Suppressor macrophage treated with lipopolysaccharide for 4 hours (primary cell): ENCODE results near the gene NT5C3B.
"Not testable (repeated sequence)": the region's sequence is repeated elsewhere in the genome, so short reads cannot be mapped to it uniquely, and the experiment has no call there.

Experiments
- DNase-seq: peaks from one replicate; pipeline ENCODE4 v3.0.0-alpha.2; 2020

NT5C3B gene

DNA sequence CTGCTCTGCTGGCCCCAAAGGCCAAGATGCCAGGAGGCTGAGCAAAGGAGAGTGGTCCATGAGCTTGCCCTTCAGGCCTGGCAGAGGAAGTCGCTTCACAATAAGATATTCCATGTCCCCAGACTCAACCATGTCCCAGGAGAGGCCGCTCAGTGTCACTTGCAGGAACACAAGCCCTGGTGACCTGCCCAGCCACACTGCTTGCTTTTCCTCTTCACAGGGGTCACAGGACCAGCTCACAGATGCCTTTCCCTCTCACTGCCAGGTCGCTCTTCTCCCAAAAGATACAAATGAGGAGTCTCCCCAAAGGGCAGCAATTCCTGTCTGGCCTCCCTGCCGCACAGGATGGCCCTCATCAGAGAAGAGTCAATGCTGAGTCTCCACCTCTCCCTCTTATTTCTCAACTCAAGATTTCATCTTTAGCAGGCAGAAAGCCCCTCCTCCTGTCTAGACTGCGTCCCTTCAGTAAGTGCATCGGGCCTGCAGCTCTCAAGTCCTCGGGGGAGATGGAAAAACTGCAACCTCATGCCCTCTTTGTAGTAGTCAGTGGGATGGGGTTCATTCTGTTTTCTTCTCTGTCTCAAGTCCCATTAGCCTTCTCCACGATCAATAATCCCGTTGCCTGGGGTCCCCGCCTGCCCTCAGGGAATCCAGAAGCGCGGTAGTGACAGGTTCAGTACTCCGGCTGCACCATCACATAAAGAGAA, 54.5 kb downstream of the NT5C3B start:
- DNase-seq, result no peak

DNA sequence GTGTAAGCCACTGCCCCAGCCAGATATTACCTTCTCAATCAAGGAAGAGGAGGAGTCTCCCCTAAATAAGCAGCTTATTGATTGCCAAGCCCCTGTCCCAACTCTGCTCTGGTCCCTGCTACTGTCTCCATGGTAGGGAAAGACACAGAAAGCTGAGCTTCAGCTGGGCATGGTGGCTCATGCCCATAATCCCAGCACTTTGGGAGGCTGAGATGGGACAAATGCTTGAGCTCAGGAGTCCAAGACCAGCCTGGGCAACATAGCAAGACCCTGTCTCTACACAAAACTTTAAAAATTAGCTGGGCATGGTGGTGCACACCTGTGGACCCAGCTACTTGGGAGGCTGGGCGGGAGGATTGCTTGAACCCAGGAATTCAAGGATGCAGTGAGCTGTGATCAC, 56.1 kb downstream of the NT5C3B start:
- DNase-seq, result no peak

DNA sequence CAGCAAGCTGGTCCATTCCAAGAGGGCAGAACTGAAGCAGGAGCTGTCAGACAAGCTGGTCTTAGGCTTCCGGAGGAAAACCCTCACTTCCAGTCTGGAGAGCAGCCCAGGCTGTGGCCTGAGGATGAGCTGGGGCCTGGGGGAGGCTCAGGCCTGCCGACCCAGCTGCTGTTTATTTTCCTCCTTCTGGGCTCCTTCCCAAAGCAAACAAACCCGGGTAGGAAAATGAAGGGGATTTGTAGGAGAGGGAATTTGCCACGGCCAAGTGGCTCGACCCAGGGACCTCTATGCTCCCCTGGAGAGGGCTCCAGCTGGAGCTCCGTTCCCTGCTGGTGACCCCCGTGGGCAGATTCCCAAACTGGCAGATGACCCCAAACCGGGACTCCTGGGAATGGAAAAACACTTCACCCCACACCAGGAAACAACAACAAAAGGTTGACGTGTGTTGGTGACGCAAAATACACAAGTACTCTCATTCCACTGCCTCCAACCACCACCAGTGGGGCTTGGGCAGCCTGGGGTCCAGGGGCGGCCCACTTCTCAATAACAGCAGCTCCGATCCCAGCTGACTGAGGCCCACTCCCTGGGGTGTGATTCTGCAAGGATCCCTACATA, 58.4 kb downstream of the NT5C3B start:
- DNase-seq, result no peak

- no peak for DNase-seq
Measured at GRCh38 chr17:41777157-41777573, 58.9 kb downstream of the NT5C3B start.

- not testable (repeated sequence) for DNase-seq
Measured at GRCh38 chr17:41776262-41776900, 59.7 kb downstream of the NT5C3B start.

GRCh38 chr17:41775394-41776226, 60.4 kb downstream of the NT5C3B start:
- DNase-seq, result no peak
